ENCODE measurements around the gene TENT4B.

- TF ChIP-seq POLR2AphosphoS5 (IDR thresholded peaks at IDR 0.05), result no peak
- TF ChIP-seq POLR2A (IDR thresholded peaks at IDR 0.05), result no peak
Observed at GRCh38 chr16:50137268-50137667, 15.8 kb upstream of the TENT4B start.

All from breast epithelium (tissue), 3 donors.